HG03521 (cell line): ENCODE measurements around the gene GCNT2.
A peak's percentile ranks its signal among the peaks of the same experiment; 100 is the strongest.
"Not testable (repeated sequence)": the region's sequence is repeated elsewhere in the genome, so short reads cannot be mapped to it uniquely, and the experiment has no call there.

Experiments used
- ATAC-seq: cut with Tn5 transposase; IDR thresholded peaks from one replicate; pipeline ENCODE4 v1.9.1; 2021; ENCODE audit warnings: mild to moderate bottlenecking, moderate library complexity; ENCODE audit not compliant: unreplicated experiment

Gene GCNT2

DNA sequence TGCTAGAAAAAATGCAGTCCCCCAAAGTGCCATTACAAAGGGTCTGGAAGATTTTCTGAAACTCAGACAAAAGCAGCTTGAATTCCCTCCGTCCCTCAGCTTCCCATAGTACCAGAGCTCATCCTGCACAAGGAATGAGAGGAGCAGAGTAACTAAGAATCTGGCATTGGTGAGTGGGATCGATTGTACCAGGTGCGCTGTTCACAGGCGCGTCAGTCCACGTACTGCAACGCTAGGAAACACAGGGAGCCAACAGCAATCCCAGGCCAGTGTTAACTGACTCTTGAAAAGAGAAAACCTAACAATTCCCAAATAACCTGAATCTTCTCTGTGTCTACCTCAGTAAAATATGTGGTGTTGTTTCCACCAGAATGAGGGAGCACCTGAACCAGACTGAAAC, 77.9 kb downstream of the GCNT2 start:
- no peak for ATAC-seq

DNA sequence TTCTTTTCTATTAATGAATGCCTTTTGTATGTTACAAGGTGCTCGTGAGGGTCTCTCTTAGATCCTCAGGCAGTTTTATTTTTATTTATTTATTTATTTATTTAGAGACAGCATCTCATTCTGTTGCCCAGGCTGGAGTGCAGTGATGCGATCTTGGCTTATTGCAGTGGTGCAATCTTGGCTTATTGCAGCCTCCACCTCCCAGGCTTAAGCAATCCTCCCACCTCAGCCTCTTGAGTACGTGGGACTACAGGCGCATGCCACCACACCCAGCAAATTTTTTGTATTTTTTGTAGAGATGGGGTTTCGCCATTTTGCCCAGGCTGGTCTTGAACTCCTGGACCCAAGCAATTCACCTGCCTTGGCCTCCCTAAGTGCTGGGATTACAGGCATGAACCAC, 79.5 kb downstream of the GCNT2 start:
- not testable (repeated sequence) for ATAC-seq

DNA sequence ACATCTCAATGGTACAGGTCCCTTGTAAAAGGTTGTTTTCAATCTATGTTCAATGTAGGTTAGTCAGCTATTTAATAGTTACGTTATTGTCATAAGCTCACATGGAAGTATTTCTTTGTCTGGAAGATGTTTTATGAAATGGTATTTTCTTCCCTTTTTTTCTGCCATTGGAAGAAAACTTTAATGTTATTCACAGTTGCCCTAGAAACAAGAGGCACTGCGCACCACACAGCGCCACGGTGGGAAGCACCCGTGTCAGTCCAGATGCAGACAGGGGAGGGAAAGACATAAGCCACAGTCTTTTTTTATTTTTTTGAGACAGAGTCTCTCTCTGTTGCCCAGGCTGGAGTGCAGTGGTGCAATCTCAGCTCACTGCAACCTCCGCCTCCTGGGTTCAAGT, 82.1 kb downstream of the GCNT2 start:
- no peak for ATAC-seq

DNA sequence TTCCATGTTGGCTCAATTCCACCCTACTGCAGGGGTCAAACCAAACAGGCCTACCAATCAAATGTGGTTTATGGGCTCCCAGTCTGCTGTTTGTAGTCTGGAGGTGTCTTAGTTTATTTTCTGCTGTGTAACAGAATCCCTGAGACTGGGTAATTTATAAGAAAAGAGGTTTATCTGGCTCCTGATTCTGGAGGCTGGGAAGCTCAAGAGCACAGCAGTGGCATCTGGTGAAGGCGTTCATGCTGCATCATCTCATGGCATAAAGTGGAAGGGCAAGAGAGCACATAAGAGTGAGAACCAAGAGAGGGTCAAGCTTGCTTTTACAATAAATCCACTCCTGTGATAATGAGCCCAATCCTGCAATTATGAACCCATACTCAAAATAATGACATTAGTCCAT, 87.9 kb downstream of the GCNT2 start:
- no peak for ATAC-seq

DNA sequence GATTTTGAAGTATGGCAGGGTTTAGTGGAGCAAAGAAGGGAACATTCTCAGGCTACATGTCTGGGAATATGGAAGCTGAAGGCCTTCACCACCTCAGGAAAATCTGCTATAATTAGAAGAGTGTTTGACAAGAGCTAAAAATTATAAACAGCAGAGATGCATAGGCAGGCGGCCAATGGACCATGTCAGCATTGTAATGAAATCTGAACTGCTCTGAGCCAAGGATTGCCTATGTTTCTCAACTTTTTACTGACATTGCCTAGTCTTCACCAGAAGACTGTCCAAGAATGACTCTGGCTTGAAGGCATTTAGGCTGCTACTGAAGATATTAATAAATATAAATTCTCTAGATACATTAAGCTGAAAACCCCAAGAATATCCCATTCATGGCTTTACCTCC, 89.1 kb downstream of the GCNT2 start:
- no peak for ATAC-seq

DNA sequence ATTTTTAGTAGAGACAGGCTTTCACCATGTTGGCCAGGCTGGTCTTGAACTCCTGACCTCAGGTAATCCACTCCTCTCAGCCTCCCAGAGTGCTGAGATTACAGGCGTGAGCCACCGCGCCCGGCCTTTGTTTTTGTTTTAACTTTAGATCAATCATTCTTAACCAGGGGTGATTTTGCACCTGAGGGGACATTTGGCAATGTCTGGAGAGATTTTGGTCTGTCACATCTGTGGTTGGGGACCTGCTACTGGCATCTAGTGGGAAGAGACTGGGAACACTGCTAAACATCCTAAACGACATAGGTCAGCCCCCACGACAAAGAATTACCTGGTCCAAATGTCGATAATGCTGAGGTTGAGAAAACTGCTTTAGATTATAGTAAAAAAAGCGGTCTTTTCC, 91.0 kb downstream of the GCNT2 start:
- no peak for ATAC-seq

DNA sequence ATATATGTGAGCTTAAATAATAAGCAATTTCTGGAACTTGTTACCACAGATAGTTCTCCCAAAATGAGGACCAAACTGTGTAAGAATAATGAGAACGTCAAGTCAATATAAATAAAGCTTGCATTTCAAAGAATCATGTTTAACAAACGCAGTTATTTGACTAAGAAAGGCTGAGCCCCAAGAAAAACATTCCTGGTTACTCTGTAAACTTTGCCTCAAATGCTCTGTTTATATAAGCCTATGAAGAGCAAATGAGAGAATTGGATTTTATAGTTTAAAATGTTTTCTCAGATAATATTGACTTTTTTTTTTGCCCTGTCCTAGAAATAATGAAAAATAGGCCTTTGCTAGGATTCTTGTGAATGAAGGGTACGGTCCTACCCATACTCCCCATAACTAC, 91.9 kb downstream of the GCNT2 start:
- ATAC-seq = no peak

DNA sequence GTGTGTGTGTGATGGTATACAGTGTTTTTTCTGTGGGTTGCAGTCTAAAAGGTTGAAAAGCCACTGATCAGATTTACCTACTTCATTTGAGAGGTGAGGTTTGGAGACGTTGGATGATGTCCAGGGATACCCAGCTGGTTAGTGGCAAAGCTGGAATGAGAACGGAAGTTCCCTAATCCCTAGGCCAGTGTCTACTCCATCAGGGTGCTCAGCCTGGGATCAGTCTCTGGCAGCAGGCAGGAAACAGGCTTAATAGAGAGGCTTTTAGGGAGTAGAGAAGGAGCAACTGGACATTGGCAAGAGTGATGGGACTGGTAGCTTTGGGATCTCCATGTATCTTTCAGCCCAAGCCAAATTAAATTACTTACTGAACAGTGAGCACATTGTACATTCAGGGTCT, 92.6 kb downstream of the GCNT2 start:
- ATAC-seq = no peak

DNA sequence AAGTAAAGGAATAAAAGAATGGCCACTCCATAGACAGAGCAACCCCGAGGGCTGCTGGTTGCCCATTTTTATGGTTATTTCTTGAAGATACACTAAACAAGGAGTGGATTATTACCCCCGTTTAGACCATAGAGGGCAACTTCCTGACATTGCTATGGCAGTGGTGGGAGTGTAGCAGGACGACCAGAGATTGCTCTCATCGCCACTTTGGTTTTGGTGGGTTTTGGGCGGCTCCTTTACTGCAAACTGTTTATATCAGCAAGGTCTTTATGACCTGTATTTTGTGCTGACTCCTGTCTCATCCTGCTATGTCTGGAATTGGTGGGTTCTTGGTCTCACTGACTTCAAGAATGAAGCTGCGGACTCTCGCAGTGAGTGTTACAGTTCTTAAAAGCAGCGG, 94.5 kb downstream of the GCNT2 start:
- no peak for ATAC-seq

DNA sequence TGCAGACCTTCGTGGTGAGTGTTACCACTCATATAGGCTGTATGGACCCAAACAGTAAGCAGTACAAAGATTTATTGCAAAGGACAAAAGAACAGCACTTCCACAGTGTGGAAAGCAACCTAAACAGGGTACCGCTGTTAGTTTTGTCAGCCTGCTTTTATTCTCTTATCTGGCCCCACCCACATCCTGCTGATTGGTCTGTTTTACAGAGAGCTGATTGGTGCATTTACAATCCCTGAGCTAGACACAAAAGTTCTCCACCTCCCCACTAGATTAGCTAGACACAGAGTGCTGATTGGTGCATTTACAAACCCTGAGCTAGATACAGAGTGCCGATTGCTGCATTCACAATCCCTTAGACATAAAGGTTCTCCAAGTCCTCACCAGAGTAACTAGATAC, 95.1 kb downstream of the GCNT2 start:
- ATAC-seq = not testable (repeated sequence)

DNA sequence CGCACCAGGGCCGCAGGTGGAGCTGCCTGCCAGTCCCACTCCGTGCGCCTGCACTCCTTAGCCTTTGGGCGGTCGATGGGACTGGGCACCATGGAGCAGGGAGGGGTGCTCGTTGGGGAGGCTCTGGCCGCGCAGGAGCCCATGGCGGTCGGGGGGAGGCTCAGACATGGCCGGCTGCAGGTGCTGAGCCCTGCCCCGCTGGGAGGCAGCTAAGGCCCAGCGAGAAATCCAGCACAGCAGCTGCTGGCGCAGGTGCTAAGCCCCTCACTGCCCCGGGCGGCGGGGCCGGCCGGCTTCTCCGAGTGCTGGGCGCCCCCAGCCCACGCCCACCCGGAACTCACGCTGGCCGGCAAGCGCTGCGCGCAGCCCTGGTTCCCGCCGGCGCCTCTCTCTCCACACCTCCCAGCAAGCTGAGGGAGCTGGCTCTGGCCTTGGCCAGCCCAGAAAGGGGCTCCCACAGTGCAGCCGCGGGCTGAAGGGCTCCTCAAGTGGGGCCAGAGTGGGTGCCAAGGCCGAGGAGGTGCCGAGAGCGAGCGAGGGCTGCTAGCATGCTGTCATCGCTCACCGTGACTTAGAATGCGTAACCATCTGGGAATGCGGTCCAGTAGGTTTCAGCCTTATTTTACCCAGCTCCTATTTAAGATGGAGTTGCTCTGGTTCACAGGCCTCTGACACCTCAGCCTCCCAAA, 96.0 kb downstream of the GCNT2 start:
- no peak for ATAC-seq

DNA sequence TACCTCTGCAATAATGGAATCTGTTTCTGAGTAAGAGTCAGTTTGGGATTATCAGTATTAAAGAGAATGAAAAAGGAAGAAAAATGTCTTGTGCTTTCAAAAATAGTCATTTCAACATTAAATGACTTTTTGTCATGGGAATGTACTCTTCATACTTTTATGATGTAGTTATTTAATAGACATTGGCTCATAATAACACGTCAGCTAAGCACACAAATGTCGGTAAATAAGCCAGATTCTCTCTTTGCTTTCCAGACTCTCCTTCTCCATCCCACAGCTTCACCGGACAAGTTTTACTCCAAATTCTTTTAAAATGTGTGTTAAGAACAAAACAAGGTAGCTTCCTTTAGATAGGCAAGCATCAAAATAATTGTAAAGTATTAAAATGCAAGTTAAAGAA, 97.3 kb downstream of the GCNT2 start:
- ATAC-seq = no peak

DNA sequence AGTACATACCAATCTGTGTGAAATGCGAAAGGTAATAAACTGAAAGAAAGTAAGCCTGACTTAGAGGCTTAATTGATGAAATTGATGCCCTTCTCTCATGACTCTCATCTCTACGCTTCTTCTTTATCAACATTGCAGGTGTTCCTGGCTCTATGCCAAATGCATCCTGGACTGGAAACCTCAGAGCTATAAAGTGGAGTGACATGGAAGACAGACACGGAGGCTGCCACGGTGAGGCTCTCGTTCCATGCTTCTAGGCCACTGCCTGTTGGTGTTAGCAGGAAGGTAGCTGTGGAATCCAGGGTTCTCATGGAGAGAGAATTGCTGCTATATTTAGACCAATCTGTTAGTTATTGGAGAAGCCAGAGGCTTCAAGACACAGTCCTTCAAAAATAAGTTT, 100.1 kb downstream of the GCNT2 start:
- ATAC-seq = no peak

DNA sequence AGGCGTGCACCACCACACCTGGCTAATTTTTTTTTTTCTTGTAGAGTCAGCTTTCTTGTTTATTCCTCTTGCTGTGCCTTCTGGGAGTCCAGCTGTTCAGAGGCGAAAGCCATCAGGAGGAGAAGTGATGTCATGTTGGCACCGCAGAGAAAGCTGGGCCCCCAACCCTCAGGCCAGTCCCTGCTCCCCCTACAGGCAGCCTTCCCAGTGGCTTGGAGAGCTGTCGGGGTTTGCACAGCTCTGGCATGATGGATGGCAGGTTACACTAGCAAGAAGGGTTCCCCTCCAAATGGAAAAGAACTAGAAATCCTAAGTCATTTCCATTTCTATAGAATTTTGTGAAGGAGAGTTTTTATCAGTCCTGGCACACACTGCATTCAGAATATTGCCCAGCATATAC, 100.7 kb downstream of the GCNT2 start:
- no peak for ATAC-seq

DNA sequence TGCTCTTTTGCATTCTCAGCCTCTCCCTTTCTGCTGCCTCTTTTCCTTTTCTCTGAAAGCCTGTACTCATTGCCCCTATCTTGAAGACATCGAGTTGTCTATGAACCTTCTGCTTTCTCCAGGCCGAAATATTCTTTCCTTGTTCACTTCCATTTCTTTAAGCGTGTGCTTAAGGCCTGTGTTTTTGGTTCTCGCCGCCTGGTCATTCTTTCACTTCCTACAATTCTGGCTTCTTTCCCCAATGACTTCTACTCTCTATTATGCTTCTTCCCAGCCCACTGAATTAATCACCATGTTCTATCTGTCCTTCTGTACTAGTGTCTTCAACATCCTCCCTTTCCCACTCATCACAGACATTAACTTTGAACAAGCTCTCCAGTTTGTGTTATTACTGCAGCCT, 103.7 kb downstream of the GCNT2 start:
- ATAC-seq = no peak

DNA sequence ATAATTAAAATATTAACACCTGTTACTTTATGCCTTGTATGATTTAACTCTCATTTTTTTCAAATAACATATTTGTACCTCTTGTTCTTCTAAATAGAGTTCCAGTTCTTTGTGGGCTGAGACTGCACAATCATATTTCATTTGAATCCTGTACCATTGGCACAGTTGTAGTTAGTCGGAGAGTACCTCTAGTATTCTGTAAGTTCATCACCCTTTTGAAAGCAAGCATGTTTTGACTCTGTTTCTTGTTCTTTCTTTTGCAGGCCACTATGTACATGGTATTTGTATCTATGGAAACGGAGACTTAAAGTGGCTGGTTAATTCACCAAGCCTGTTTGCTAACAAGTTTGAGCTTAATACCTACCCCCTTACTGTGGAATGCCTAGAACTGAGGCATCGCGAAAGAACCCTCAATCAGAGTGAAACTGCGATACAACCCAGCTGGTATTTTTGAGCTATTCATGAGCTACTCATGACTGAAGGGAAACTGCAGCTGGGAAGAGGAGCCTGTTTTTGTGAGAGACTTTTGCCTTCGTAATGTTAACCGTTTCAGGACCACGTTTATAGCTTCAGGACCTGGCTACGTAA, 105.1 kb downstream of the GCNT2 start:
- no peak for ATAC-seq

DNA sequence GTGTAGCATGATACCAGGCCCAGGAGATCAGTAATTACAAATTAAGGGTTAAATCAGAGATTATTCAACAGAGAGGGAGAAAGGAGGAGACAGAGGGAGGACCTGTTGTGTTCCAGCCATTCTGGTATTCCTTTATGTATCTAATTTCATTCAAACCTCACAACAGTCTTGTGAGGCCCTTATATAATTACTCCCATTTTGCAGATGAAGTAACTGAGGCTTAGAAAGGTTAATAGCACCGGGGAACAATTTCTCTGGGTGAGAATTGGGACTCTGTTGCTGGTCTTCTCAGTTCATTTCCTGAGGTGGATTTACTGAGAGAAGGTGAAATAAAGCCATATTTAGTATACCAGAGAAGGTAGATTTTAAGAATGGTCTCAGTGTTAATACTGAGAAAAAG, 106.6 kb downstream of the GCNT2 start:
- no peak for ATAC-seq

DNA sequence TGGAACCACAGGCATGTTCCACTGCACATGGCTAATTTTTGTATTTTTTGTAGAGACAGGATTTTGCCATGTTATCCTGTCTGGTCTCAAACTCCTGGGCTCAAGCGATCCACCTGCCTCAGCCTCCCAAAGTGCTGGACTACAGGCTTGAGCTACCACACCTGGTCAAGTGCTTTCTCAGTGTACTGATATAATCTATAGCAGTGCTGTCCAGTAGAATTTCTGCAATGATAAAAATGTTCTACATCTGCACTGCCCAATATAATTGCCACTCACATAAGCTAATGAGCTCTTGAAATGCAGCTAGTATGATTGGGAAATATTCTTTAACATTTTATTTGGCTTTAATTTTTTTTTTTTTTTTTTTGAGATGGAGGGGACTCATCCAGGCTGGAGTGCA, 109.0 kb downstream of the GCNT2 start:
- no peak for ATAC-seq

DNA sequence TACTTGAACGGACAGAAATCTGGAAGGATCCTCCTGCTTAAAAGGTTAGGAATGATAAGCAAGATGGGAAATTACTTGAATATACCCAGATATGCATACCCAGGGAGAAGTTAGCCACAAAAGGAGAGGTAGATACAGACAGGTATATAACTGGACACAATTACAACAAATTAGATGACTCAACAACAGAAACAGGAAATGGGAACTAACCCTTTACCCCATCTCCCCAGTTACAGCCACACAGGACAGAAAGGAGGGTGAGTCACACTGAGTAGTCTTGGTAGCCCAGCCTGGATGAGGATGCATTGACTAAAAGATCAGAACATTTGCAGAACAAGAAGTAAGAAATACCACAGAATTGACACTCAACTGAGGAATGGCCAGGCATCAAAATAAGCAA, 112.1 kb downstream of the GCNT2 start:
- peak; percentile 86 for ATAC-seq

DNA sequence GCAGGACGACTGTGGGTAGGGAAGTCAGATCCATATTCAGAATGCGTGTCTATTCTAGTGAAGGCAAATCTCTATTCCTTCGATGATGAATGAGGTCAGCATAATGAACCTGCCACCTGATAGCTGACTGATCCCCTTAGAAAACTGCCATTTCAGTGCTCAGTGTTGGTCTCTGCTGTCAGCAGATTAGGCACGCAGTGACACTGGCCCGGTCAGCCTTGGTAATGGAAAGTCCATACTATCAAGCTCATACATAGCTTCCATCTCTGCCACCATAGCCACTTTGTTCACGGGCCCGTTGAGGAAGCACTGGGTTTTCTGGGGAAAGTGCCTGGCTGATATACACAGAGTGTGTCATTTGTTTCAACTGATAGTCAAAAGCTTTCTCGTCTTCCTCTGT, 119.3 kb downstream of the GCNT2 start:
- ATAC-seq = no peak

DNA sequence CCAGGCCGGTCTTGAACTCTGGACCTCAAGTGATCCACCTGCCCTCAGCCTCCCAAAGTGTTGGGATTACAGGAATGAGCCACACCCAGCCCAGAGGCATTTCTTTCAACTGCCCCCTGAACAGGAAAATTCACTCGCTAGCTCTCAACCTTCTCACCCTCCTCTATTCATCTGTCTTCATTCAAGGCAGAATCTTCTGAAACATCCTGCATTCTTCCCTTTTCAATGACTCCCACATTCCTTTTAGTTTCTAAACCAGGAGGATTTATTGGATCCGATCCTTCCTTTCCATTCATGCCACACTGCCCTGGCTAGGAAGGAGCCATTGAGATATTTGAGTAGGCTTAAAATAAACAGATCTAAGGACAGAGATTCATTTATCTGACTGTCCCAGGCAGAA, 120.4 kb downstream of the GCNT2 start:
- no peak for ATAC-seq

DNA sequence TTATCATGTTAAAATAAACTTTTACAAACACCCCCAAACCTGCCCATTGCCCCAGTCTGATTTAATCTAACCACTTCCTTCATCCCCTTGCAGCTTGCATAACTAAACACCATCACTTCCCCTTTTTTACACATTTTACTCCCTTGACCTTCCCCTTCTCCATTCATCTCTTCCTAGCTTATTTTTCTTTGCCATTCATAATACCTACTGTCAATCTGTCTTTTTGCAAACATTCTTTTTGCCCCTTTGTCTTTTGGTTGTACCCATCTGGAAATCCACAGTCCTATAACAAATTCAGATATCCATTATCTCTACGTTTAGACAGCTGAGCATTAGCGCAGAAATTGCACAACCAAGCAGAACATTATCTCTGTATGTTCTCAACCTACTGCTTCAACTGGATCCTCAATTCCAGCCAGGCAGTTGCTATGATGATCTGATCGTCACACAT, 122.1 kb downstream of the GCNT2 start:
- ATAC-seq = no peak

DNA sequence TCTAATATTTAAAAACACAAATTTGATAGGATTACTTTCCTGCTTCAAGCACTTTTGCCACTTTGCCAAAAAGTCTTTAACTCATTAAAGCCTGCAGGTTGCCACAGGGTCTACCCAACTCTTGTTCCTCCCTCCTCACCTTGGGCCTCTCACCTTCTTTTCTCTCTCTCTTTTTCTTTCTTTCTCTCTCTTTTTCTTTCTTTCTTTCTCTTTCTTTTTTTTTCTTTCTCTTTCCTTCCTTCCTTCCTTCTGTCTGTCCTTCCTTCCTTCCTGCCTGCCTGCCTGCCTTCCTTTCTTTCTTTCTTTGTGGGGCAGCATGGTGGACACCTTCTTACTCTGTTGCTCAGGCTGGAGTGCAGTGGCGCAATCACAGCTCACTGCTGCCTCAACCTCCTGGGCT, 123.1 kb downstream of the GCNT2 start:
- no peak for ATAC-seq
